ENCODE measurements around the gene F11R.
"Not testable (repeated sequence)": the region's sequence is repeated elsewhere in the genome, so short reads cannot be mapped to it uniquely, and the experiment has no call there.

Gene F11R

DNA sequence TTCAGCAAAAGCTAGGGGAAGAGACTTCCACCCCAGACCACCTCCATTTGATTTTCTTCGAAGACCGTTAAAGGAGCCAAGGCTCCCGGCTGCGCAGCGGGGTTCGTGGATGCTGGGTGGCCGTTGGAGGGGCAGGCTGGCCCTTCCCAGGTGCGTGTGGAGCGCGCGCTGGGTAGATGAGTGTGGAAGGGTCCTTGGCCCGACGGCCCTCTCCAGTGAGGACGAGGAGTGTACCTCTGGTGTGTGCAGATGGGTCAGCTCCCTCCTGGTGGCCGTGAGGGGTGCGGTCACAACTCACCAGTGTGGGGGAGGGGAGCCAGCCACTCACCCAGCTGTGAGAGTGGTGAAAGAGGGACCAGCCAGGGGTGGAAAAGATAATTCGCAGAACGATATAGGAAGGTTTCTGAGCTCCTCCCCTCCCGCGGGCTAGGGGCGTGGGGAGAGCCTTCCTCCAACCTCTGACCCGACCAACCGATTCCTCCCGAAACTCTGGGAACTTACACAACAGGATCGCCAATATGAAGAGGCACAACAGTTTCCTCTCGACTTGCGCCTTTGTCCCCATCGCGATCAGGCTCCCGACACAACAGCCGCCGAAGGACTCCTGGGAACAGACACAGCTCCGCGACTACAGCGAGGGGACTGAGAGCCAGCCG lies at the start of gene F11R:
F11R (minus strand) TSS at position 644 of the 656 bp plus-strand sequence; CDS start at position 565, 79 bp downstream.
- no peak for DNase-seq

DNA sequence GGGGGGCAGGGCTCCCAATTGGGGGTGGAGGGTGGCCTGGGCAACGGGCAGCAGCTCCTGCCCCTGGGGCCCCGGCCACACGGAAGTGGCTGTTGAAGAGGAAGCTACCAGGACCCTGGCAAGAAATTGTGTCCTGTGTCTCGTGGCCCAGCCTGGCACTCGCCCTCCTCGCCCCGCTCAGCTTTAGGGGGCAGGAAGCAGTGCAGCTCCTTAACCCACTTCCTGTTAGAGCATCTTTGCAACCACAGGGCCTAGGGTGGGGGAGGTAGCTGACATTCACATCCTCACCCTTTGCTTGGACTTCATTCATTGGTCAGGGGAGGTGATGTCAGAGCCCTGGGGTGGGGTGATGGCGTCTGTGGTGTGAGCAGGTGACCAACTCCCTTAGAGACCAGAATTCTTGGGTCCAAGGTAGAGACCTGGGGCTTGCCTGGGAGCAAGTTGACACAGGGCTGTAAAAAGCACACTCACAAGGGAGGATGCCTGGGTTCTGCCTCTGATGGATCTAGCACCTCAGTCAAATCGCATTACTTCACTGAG lies 48.8 kb upstream of the F11R start, which contains the start of gene ARHGAP30:
ARHGAP30 (minus strand) TSS at position 161 of the 540 bp plus-strand sequence. CDS start 267 bp downstream, outside the sequence.
- peak; percentile 88 for DNase-seq

DNA sequence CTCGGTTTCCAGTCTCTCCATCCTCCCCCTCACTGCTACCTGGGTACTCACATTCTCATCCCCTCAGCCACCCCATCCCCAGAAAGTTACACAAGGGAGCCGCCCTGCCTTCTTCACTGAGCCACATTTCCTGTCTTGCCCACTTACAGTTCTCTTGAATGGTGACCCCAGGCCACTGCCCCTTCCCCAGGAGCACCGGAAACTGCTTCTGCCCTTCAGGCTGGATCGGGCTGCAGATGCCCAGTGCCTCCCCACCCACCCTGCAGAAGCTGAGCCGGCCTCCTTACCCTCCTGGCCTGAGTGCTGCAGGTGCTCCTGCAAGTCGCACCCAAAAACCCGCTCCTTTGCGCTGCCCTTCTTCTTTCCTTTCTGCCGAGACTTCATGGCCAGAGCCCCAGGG lies 48.3 kb upstream of the F11R start:
- DNase-seq, result no peak

DNA sequence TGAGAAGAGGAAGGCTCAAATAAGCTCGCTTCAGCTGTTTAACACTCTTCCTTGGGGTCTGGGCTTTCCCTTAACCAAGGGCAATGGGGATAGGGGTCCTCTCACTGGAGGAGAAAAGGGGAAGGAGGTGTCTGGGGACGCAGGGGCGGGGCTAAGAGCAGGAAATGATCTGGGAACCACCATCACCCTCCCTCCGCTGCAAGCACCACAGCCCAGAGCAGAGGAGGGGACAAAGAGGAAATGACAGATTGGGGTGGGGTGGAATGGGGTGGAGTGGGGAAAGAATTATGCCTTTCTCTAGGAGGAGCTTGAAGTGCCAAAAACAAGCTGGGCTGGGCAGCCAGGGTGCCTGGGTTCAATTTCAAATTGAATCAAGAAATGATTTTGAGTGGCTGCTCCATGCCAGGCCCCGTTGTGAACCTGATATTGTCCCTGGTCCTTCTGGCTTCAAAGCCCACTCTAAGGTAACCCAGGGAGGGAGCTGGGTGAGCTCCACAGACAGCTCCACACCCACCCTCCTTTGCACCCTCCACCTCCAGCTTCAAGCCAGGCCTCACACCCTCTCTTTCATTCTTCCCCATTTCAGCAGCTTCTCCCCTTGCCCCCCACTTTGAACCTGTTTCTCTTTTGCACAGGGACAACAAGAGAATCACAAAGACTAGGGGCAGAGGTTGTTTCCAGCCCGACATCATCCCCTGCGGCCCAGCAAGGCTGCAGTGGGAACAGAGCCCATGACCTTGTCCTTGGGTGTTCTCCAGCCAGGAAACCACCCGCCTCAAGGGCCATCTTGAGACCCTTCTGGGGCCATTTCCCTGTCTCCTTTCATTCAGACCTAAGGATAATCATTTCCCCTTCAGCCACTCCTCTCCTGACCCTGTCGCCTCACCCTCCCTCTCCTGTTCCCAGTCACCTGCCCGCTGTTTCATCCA lies 47.6 kb upstream of the F11R start:
- peak; percentile 87 for DNase-seq

DNA sequence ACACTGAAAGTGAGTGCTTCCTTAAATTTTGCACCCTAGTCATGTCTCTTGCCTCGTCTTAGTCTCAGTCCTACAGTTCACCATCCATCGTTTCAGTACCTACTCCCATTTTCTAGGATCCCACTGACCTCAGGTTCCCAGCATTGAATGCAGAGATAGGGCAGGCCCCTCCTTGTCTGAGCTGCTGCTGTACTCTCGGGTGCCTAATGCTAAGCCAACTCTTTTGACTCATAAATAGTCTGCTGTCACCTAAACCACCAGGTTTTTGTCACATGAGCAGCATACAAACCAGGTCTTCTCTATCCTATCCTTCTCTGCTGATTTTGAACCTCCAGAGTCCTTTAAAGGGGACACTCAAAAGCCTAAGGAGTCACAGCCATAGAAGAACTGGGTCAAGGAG lies 45.7 kb upstream of the F11R start:
- no peak for DNase-seq

DNA sequence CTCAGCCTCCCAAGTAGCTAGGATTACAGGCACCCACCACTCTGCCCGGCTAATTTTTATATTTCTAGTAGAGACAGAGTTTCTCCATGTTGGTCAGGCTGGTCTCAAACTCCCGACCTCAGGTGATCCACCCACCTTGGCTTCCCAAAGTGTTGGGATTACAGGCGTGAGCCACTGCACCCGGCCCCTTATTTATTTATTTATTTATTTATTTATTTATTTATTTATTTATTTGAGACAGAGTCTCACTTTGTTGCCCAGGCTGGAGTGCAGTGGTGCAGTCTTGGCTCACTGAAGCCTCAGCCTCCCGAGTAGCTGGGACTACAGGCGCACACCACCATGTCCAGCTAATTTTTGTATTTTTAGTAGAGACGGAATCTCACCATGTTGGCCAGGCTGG lies 44.7 kb upstream of the F11R start:
- not testable (repeated sequence) for DNase-seq

DNA sequence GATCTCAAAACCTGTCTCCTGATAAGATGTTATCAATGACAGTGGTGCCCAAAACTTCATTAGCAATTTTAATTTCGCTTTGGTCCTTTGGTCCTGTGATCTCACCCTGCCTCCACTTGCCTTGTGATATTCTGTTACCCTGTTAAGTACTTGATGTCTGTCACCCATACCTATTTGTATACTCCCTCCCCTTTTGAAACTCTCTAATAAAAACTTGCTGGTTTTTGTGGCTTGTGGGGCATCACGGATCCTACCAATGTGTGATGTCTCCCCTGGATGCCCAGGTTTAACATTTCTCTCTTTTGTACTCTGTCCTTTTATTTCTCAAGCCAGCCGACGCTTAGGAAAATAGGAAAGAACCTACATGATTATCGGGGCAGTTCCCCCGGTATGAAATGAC lies 43.0 kb upstream of the F11R start:
- DNase-seq, result not testable (repeated sequence)

DNA sequence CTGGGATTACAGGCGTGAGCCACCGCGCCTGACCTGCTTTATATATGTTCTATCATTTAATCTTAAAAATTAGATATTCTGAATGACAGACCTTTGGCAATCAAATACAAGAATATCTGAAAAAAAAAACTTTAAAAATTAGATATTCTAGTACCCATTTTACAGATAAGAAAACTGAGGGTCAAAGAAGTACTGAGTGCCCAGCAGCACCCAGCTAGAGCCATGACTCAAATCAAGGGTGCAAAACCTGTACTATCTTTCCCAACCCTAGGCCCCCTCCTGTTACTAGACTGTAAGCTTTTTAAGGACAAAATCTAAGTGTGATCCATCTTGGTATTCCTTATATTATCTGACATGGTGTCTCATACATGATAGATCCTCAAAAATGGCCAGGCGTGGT lies 40.5 kb upstream of the F11R start:
- no peak for DNase-seq

DNA sequence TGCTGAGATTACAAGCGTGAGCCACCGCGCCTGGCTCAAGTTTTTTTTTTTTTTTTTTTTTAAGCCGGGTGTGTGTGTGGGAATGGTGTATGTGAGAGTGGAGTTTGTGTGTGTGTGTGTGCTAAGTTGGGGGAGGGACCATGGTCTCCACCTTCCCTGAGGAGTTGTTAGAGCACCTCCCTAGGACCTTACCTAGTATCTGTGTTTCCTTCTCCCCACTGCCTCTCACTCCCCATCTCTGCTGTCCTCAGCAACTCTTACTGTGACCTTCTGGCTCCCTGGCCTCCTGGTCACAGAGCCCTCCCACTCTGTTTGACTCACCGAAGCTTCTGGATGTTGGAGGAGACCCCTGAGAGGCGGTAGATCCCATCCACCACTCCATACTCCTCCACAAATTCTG lies 38.3 kb upstream of the F11R start:
- DNase-seq, result no peak

DNA sequence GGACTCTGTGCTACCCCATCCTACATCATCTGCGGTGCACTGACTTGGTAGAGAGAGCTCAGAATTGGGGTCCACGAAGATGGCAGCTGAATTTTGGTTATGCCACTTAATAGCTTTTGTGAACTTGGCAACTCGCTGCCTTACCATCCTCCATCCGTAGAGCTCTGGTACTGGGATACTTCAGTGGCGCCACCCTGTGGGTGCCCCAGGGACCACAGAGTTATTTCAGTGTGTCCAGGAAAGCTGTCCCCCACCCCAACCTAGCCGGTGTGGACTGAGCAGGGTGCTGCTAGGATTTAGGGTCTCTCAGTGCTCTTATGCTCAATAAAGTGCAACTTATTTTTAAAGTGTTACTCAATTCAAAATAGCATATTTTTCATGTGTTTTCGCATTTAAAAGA lies 33.9 kb upstream of the F11R start:
- DNase-seq, result no peak

DNA sequence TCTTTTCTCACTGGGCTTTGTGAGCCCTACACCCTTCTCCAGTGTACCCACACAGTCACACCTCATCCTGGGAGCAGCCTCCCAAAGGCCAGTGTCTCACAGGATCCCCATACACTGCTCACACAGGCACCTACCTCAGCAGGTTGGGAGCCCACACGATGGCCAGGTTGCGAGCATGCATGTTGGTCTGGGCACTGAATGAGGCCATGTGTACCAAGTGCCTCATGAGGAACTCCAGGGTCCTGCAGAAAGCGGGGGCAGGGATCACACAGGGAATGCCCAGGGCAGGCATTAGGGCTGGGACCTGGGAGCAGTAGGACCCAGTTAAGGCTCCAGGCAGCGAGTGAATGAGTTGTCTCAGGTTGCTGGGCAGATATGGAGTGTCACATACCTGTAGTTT lies 33.3 kb upstream of the F11R start:
- no peak for DNase-seq

DNA sequence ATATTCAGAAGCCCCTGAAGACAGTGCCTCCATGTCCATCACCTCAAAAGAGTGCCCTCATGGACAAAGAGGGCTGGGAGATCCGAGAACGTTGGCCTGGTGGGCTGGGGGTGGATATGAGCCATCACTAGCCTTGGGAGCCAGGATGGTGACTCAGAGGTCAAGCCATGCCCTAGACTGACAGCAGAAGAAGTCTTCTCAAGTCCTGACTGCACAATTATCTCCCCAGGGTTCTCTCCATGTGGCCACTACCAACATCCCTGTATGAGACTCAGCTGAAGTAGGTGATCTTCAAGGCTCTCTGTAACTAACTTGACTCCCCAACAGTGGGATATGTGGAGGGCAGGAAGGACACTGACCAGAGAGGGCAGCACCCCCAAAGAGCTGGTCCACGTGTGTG lies 31.9 kb upstream of the F11R start:
- DNase-seq, result no peak

DNA sequence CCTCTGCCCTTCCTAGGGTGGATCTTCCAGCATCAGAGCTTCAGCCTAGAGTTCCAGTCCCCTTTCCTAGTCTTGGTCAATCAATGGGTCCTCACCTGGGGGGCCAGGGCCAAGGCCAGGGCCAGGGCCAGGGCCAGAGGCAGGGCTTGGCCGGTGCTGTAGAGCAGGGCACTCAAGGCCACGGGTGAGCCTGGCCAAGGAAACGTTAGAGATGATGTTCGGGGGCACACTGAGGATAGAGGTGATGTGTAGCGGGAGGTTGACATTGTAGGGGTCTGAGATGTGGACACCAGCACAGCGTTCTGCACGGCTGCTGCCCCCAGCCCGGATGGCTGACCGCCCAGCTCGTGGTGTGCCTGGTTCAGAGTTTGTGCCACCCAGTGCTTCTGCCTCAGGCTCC lies 30.3 kb upstream of the F11R start:
- DNase-seq, result no peak

DNA sequence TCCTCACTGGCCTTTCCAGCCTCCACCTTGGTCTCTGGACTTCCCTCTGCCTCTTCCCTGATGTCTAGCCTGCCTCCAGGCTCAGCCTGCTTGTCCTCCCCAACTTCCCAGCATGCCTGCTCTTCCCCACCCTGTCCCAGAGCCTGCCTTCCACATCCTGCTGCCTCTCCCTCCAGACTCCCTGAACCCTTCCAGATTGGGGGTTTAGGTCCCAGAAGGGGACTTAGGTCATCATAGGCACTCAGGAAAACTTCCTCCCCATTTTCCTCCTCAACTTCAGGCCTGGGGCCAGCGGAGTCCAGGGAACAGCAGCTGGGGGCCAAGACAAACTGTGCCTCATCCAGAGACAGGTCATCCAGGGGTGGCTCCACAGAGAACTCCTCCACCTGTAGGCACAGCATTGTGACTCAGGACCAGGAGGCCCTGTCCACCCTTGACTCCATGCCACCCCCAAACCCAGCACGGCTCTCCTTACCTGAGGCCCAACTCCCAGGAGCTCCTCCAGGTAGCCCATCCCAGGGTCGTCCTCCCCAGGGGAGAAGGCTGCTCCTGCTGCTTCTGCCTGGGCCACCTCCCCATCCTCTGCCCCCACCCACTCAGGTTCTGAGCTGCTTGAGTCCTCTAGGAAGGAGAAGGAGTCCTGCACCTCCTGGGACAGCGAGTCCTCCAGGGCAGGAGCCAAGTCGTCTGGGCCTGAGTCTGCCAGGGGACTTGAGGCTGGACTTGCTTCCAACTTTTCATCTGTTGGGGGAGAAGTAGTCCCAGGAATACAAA lies 28.2 kb upstream of the F11R start:
- no peak for DNase-seq

DNA sequence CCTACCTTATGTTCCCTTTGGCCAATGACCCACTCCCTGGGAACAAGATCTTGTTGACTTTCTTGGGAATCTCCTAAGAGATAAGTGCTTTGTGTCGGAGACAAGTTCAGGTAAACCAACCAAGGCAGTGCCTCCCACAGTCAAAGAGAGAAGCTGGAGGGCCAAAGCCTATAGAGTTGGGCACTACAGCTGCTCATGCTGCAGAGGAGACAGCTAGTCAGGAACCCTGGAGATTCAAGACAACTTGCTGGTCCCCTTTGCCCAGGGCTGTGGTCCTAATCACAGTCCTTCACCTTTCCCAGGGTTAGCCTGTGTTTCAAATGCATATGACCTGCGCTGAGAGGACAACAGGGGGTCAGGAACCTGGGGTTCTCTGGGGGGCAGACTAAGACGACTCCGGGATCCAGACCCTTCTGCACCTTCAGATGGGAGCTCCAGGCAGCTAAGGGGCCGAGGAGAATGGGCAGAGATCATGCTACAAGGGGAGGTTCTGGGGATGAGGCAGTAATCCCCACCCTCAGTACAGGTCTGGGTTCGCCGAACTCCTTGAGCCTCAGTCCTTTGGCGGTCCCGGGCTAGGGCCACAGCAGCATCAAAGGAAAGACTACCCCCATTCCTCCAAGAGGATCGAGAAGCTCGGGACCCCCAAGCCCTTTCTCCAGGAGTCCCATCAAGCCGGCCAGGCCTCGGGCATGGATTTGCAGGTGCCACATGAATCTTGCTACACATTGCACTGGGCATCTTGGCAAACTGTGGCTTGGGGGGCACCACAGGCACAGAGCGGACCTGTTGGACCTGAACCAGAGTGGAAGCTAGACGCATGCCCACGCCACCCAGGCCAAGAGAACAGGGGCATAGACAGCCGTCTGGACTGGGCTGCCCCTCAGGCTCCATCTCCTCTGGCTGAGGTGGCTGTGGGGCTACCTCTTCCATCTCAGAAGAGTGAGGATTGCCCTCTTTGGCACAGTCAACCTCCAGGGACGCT lies 26.8 kb upstream of the F11R start:
- DNase-seq, result no peak

DNA sequence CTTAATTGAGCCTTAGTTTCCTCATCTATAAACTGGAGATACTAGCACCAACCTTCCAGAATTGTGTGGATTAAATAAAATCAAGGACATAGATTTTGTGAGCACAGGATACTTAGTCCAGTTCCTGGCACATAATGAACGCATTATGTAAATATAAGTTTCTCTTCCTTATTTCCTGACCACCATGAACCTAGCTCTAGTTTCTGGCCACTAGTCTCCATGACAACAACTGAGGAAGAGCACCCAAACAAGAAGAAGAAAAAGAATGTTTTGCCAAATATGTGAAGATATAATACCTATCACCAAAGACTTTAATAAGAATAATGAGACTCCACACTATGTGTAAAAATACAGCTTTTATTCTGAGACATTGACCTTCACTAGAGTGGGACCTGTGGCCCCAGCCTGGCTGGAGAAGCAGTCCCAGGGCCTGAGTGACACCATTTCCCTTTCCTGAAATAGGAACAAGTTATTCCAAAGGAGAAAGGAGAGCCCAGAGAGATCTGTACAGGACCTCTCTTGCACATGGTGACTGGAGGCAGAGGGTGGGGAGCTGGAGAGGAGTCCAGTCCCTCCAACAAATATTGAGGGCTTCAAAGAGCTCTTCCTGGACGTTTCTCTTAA lies 25.8 kb upstream of the F11R start:
- peak; percentile 71 for DNase-seq

DNA sequence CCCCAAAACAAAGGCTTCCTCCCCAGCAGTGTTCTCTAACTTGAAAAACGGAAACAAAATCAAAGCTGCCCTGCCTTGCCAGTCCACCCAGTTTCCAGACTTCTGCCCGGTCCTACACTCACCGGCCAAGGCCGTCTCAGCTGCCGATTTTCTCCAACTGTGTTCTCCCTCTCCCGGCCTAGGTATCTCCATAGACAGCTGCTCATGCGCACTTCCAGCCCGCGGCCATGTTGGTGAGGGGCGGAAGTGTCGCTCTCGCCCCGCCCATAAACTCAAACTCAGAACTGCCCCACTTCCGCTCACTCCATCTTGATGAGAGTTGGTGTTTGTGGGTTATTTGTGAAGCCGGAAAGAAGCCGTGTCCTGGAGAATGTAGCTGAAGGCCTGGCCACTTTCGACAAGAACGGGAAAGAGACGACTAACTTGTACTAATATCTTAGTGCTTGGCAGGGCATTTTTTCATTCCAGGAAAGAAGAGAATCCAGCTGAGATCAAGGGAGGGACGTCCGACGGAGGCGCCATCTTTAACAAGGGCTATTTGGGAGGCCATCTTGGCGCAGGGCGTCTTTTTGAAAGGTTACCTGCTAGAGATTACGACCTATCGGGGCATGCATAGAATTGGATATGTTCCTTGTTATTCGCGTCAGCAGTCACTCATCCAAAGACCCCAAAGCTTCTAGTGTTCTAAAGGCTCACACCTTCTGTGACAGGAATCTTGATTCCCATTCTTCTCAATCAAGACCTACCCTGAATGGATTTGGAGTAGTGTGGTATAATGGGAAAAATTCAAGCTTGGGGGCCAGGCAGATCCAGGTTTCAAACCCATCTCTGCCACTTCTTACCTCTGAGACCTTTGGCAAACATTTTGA lies 25.0 kb upstream of the F11R start, which contains the start of gene USF1:
USF1 (minus strand) TSS at position 242 of the 869 bp plus-strand sequence. CDS start 2,702 bp downstream, outside the sequence.
- DNase-seq, result peak; percentile 91

DNA sequence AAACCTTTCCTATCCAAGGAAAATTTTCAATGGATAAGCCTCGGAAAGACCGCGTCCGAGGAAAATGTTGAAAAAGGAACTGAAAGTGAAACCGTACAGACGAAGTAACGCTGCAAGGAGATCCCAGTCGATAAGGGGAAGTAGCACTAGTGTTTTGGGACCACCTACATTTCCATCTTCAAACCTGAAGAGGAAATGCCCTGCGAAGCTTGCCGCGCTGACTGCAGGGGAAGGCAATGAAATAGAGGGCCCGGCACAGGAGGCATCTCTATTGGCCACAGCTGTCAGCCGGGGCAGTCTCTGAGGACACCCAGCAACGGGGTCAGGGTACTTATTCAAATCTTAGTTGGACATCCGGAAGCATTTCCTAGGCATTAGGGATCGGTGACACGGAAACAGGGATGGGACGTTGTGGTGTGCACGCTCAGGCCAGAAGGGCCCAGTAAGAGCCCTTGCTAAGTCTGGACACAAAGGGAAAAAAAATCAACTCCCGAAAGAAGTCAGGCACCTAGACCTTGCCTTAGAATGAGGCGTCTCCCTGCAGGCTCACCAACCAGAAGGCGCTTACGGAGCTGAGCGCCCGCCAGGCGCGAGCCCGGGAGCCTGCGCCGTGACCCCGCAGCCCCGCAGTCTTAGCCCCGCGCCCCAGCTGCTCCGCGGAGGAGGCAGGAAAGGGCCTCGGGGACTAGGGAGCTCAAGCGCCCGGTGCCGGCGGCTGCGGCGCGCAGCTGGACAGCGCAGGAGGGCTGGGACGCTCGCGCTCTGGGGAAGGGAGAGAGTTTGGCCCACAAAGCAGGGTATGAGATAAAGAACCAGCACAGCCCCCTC lies 24.2 kb upstream of the F11R start:
- peak; percentile 98 for DNase-seq

DNA sequence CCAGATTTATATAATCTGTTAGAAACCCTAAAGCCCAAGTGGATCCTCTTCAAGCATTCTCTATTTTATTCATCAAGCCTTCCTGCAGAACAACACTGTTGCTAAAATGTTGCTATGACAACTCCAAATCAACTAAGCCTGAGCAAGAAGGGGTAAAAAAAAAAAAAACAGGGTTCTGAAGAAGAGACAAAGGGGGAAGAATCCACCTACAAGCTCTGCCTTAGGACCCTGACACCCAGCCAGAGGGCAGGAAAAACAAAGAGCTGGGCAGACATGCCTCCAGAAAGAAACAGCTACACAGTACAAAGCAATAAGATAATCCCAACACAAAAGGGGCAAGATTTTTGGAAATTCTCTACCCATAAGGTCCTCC lies 23.6 kb upstream of the F11R start:
- no peak for DNase-seq
